ENCODE results near the gene SLC10A3.
"Not testable (repeated sequence)": the region's sequence is repeated elsewhere in the genome, so short reads cannot be mapped to it uniquely, and the experiment has no call there.

SLC10A3 gene

GRCh38 chrX:154508384-154508745, 17.9 kb upstream of the SLC10A3 start:
- no peak for DNase-seq (ENCODE audit: low spot score)

GRCh38 chrX:154507673-154508383, 17.4 kb upstream of the SLC10A3 start:
- no peak for DNase-seq (ENCODE audit: low spot score)

- no peak for DNase-seq (ENCODE audit: low spot score)
Measured at GRCh38 chrX:154506483-154507332, 16.3 kb upstream of the SLC10A3 start.

GRCh38 chrX:154505734-154506133, 15.3 kb upstream of the SLC10A3 start:
- no peak for DNase-seq (ENCODE audit: low spot score)

- DNase-seq (ENCODE audit: low spot score), result no peak
Measured at GRCh38 chrX:154502989-154503388, 12.6 kb upstream of the SLC10A3 start.

GRCh38 chrX:154502098-154502497, 11.7 kb upstream of the SLC10A3 start:
- no peak for DNase-seq (ENCODE audit: low spot score)

GRCh38 chrX:154501423-154501822, 11.0 kb upstream of the SLC10A3 start:
- DNase-seq (ENCODE audit: low spot score), result not testable (repeated sequence)

GRCh38 chrX:154496591-154497137, 6.2 kb upstream of the SLC10A3 start:
- not testable (repeated sequence) for DNase-seq (ENCODE audit: low spot score)

GRCh38 chrX:154495472-154495922, 5.1 kb upstream of the SLC10A3 start:
- DNase-seq (ENCODE audit: low spot score), result no peak

GRCh38 chrX:154494715-154495114, 4.3 kb upstream of the SLC10A3 start:
- DNase-seq (ENCODE audit: low spot score), result no peak

- peak; percentile 22 for DNase-seq (ENCODE audit: low spot score)
Measured at GRCh38 chrX:154490021-154490413, 412 bp downstream of the SLC10A3 start.

GRCh38 chrX:154489182-154489581, 1.2 kb downstream of the SLC10A3 start:
- DNase-seq (ENCODE audit: low spot score), result no peak

GRCh38 chrX:154488336-154489075, 1.9 kb downstream of the SLC10A3 start:
- no peak for DNase-seq (ENCODE audit: low spot score)

GRCh38 chrX:154487518-154488290, 2.7 kb downstream of the SLC10A3 start:
- DNase-seq (ENCODE audit: low spot score), result no peak

GRCh38 chrX:154486396-154487207, 3.8 kb downstream of the SLC10A3 start, which contains the start of gene UBL4A:
UBL4A (minus strand) TSS chrX:154486615; CDS start chrX:154486584, 31 bp downstream.
- peak; percentile 52 for DNase-seq (ENCODE audit: low spot score)

- peak; percentile 19 for DNase-seq (ENCODE audit: low spot score)
Measured at GRCh38 chrX:154486052-154486395, 4.4 kb downstream of the SLC10A3 start.

GRCh38 chrX:154485150-154486051, 5.0 kb downstream of the SLC10A3 start:
- no peak for DNase-seq (ENCODE audit: low spot score)

GRCh38 chrX:154484255-154485149, 5.9 kb downstream of the SLC10A3 start:
- no peak for DNase-seq (ENCODE audit: low spot score)
